LNCAP (cell line): ENCODE data around the gene NPIPB9.
"Not testable (repeated sequence)": the region's sequence is repeated elsewhere in the genome, so short reads cannot be mapped to it uniquely, and the experiment has no call there.

ENCODE experiments used
- TF ChIP-seq, protein P1 (sequence below): fragments of 450-650 bp; IDR thresholded peaks from 2 replicates; pipeline ENCODE4 v1.5.1; 2017; ENCODE audit warnings: mild to moderate bottlenecking

The NPIPB9 gene

DNA sequence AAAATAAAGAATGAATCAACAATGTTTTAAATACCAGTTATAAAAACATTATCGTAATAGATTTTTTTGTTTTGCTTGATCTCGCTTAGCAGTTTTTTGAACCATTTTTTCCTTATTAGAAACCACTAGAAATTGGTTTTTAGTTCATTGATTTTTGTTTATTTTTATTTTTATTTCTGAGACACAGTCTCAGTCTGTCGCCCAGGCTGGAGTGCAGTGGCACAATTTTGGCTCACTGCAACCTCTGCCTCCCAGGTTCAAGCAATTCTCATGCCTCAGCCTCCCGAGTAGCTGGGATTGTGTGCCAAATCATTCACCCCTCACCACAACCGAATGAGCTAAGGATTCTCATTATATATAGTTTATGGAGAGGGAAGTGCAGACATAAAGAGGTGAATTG is at the start of gene NPIPB9:
NPIPB9 (plus strand) TSS at position 301 of the 400 bp plus-strand sequence.
- TF ChIP-seq, protein P1, sequence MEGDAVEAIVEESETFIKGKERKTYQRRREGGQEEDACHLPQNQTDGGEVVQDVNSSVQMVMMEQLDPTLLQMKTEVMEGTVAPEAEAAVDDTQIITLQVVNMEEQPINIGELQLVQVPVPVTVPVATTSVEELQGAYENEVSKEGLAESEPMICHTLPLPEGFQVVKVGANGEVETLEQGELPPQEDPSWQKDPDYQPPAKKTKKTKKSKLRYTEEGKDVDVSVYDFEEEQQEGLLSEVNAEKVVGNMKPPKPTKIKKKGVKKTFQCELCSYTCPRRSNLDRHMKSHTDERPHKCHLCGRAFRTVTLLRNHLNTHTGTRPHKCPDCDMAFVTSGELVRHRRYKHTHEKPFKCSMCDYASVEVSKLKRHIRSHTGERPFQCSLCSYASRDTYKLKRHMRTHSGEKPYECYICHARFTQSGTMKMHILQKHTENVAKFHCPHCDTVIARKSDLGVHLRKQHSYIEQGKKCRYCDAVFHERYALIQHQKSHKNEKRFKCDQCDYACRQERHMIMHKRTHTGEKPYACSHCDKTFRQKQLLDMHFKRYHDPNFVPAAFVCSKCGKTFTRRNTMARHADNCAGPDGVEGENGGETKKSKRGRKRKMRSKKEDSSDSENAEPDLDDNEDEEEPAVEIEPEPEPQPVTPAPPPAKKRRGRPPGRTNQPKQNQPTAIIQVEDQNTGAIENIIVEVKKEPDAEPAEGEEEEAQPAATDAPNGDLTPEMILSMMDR: not testable (repeated sequence)

DNA sequence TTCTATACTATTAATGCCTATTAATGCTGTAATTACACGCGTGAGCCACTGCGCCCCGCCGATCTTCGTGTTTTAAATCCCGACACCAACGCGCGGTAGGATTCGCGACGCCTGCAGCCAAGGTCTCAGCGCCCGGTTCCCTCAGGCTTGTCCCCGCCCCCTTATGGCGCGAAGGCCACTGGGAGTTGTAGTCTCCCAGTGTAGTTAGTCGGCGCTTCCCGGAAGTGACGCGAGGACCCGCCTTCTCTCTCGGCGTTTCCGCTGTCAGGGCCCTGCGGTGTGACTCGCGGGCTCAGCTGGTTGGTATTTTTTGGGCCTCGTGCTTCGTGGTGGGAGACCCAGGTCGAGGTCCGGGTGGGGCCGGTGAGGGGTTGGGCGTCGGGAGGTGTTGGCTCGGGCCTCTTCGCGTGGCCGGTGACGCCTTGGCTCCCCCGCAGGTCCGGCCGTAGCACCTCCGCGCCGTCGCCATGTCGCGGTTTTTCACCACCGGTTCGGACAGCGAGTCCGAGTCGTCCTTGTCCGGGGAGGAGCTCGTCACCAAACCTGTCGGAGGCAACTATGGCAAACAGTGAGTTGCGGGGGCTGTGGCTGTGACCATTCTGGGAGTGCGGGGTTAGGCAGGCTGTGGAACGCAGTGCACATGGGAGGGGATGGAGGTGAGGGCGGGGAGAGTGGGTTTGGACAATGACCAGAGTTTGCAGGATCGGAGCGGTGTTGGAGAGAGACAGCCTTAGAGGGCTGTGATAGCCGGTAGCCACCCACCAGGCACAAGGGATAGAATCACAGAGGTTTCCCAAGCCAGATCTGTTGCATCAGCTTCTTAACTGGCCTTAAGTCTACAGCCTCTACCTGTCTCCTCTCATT is 40.1 kb upstream of the NPIPB9 start, which contains the start of gene EIF3C:
EIF3C (plus strand) TSS at position 245 of the 864 bp plus-strand sequence; CDS start at position 468, 223 bp downstream.
- TF ChIP-seq, protein P1: not testable (repeated sequence)

DNA sequence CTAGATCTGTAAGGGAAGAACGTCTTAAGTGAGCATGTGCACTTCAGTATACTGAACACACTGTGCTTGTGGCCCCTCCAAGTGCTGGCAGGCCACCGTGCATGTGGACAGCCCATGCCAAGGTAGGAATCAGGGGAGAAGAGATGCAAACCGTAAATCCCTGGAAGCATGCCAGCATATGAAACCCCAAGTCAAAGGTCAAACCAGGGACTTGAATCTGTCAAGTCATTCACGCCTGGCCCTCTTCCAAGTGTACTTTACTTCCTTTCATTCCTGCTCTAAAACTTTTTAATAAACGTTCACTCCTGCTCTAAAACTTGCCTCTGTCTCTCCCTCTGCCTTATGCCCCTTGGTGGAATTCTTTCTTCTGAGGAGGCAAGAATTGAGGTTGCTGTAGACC is 68.4 kb downstream of the NPIPB9 start:
- TF ChIP-seq, protein P1: no peak

DNA sequence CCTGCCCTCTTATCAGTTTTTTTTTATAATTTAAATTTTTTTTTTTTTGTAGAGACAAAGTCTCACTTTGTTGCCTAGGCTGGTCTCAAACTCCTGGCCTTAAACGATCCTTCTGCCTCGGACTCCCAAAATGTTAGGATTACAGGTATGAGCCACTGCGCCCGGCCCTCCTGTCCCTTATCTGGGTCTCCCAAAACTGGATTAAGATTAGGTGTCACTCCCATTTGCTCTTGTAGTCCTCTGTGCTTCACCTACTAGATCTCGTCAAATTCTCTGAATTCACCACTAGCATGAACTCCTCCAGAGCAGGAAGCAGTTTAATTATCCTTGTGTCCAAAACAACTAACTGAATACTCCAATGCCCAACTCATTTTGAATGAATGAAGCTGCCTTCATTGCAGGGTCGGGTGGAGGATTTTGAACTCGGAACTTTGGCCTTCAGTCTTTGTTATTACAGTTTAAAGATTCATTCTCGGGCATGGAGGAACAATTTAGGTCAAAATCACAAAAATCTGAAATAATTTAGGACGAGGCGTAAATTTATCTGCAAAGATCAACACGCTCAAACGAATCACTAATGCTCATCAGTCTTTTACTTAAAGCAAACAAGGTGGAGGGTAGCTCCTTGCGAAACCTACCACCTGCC is 70.4 kb downstream of the NPIPB9 start:
- TF ChIP-seq, protein P1: no peak
